ENCODE measurements around the gene LMTK2.

The LMTK2 gene

DNA sequence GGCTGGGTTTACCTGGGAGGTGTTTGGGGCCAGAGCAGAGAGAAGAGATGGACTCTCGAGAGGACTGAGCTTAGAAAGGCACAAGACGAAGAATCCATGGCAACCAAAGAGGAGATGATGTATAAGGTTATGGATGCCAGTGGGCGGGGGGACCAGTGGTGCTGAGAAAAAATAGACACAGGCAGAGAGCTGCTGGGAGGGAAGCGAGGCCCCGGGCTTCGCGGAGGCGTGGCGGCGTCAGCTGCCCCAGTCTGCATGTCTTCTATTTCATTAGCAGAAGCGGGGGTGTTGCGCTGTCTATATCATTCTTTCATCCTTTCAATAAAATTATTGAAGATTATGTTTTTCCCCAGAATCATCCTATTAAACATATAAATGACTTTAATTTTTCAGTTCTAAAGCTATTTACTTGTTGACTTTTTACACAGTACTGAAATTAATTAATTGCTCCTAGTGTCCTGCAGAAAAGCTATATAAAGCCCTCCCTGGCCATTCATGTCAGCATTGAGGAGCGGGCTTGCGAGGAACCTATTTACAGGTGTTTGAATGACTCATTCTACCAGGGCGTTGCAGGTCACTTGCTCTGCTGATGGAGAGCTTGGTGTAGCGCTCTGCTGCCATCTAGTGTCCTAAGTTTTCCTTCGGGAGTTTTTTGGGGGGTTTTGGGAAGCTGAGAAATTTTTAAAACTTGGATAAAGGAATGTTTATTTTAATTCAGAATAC is 61.7 kb downstream of the LMTK2 start:
- TF ChIP-seq, protein P1, sequence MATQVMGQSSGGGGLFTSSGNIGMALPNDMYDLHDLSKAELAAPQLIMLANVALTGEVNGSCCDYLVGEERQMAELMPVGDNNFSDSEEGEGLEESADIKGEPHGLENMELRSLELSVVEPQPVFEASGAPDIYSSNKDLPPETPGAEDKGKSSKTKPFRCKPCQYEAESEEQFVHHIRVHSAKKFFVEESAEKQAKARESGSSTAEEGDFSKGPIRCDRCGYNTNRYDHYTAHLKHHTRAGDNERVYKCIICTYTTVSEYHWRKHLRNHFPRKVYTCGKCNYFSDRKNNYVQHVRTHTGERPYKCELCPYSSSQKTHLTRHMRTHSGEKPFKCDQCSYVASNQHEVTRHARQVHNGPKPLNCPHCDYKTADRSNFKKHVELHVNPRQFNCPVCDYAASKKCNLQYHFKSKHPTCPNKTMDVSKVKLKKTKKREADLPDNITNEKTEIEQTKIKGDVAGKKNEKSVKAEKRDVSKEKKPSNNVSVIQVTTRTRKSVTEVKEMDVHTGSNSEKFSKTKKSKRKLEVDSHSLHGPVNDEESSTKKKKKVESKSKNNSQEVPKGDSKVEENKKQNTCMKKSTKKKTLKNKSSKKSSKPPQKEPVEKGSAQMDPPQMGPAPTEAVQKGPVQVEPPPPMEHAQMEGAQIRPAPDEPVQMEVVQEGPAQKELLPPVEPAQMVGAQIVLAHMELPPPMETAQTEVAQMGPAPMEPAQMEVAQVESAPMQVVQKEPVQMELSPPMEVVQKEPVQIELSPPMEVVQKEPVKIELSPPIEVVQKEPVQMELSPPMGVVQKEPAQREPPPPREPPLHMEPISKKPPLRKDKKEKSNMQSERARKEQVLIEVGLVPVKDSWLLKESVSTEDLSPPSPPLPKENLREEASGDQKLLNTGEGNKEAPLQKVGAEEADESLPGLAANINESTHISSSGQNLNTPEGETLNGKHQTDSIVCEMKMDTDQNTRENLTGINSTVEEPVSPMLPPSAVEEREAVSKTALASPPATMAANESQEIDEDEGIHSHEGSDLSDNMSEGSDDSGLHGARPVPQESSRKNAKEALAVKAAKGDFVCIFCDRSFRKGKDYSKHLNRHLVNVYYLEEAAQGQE (IDR thresholded peaks at IDR 0.05; ENCODE audit: insufficient read depth in 1 of 2, low read depth in 2 of 2, low read length in 2 of 2), result no peak
- TF ChIP-seq SIN3A (IDR thresholded peaks at IDR 0.05; ENCODE audit: borderline replicate concordance, insufficient read depth, low read length) (no peak), POLR2AphosphoS5 (IDR thresholded peaks at IDR 0.05; ENCODE audit: low read depth, low read length) (no peak), TAF1 (IDR thresholded peaks at IDR 0.05; ENCODE audit: borderline replicate concordance, insufficient read depth, low read length) (no peak), FOXP2 (optimal IDR thresholded peaks at IDR 0.05; ENCODE audit: borderline replicate concordance, extremely low read depth, extremely low read length, insufficient read depth) (no peak)

DNA sequence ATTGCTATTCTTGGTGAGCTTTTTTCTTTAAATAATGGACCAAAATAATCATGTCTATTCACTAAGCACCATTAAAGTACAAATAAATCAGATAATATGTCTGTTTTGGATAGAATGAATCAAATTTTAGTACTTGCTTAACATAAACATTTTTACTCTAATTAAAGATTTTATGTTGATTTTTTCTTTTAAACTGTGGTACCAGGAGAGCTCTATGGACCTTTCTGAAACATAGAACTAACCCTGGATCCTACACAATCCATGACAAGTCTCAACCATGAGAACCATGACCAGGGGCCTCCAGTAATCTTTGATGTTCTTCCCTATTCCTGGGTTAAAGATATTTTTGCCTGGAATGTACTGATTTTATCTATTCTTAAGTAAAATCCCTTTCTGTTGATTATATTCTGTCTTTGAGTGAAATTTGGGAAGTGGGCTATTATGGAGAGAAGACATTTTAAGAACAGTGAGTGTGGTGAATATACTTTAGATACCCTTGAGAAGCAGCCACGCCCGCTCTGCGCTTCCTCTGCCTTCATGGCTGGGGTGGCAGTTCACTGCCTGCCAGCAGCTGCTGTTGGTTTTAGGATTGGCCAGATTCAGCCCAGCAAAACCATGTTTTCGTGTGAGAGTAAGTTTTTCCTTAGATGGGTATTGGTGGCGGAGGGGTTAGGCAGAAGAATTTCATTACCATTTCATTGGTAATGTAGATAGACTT is 62.4 kb downstream of the LMTK2 start:
- TF ChIP-seq SIN3A (IDR thresholded peaks at IDR 0.05; ENCODE audit: borderline replicate concordance, insufficient read depth, low read length) (no peak), TAF1 (IDR thresholded peaks at IDR 0.05; ENCODE audit: borderline replicate concordance, insufficient read depth, low read length) (no peak), POLR2AphosphoS5 (IDR thresholded peaks at IDR 0.05; ENCODE audit: low read depth, low read length) (no peak), FOXP2 (optimal IDR thresholded peaks at IDR 0.05; ENCODE audit: borderline replicate concordance, extremely low read depth, extremely low read length, insufficient read depth) (no peak)
- TF ChIP-seq, protein P1 (IDR thresholded peaks at IDR 0.05; ENCODE audit: insufficient read depth in 1 of 2, low read depth in 2 of 2, low read length in 2 of 2), result no peak

DNA sequence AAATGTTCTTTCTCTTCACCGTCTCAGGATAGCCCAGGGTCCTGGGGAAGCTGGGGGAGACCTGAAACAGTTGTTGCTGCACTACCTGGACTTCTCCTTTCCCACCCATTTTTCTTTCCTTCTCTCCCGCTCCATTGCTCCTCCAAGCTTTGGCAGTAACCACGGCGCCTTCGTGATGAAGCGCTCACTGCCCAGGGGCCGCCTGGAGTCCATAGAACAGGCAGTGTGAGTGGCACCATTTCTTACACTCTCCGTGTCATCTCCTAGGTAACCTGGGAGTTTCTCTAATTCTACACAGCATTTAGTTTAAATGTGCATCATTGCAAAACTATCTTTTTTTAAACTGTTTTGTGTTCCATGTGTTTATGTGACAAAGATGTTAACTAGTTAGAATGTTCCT is 64.3 kb downstream of the LMTK2 start:
- no peak for TF ChIP-seq FOXP2 (optimal IDR thresholded peaks at IDR 0.05; ENCODE audit: borderline replicate concordance, extremely low read depth, extremely low read length, insufficient read depth)
- TF ChIP-seq, protein P1 (IDR thresholded peaks at IDR 0.05; ENCODE audit: insufficient read depth in 1 of 2, low read depth in 2 of 2, low read length in 2 of 2), result no peak
- no peak for TF ChIP-seq POLR2AphosphoS5 (IDR thresholded peaks at IDR 0.05; ENCODE audit: low read depth, low read length)
- no peak for TF ChIP-seq SIN3A (IDR thresholded peaks at IDR 0.05; ENCODE audit: borderline replicate concordance, insufficient read depth, low read length)
- TF ChIP-seq TAF1 (IDR thresholded peaks at IDR 0.05; ENCODE audit: borderline replicate concordance, insufficient read depth, low read length), result no peak

DNA sequence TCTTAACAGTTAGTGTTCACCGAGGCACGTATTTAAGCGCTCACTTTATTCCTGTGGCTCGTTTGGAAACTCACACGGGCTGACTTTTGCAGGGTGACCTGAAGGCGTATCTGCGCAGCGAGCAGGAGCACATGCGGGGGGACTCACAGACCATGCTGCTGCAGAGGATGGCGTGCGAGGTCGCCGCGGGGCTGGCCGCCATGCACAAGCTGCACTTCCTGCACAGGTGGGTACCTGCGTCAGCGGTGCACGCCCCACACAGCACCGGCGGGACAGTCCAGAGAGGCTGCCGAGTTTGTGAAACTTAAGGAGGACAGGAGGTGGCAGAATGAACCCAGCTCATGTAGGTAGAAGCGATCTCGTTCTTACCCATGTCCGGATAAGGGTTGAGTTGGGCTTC is 64.8 kb downstream of the LMTK2 start:
- TF ChIP-seq SIN3A (IDR thresholded peaks at IDR 0.05; ENCODE audit: borderline replicate concordance, insufficient read depth, low read length) (no peak), POLR2AphosphoS5 (IDR thresholded peaks at IDR 0.05; ENCODE audit: low read depth, low read length) (no peak), TAF1 (IDR thresholded peaks at IDR 0.05; ENCODE audit: borderline replicate concordance, insufficient read depth, low read length) (no peak), FOXP2 (optimal IDR thresholded peaks at IDR 0.05; ENCODE audit: borderline replicate concordance, extremely low read depth, extremely low read length, insufficient read depth) (no peak)
- TF ChIP-seq, protein P1 (IDR thresholded peaks at IDR 0.05; ENCODE audit: insufficient read depth in 1 of 2, low read depth in 2 of 2, low read length in 2 of 2), result no peak
